GM21526 (cell line): ENCODE measurements around the gene INPP4B.
"Not testable (repeated sequence)": the region's sequence is repeated elsewhere in the genome, so short reads cannot be mapped to it uniquely, and the experiment has no call there.

Experiments used
- ATAC-seq: cut with Tn5 transposase; IDR thresholded peaks from one replicate; pipeline ENCODE4 v1.9.1; 2021; ENCODE audit warnings: moderate library complexity; ENCODE audit not compliant: unreplicated experiment, low FRiP score

The INPP4B gene

GRCh38 chr4:142551517-142552305, 294.4 kb downstream of the INPP4B start:
- ATAC-seq = no peak

GRCh38 chr4:142550965-142551364, 295.1 kb downstream of the INPP4B start:
- ATAC-seq = no peak

- no peak for ATAC-seq
Measured at GRCh38 chr4:142549726-142550463, 296.2 kb downstream of the INPP4B start.

- ATAC-seq = no peak
Measured at GRCh38 chr4:142549248-142549647, 296.9 kb downstream of the INPP4B start.

- no peak for ATAC-seq
Measured at GRCh38 chr4:142548491-142548890, 297.6 kb downstream of the INPP4B start.

- no peak for ATAC-seq
Measured at GRCh38 chr4:142547974-142548373, 298.1 kb downstream of the INPP4B start.

GRCh38 chr4:142544594-142544993, 301.5 kb downstream of the INPP4B start:
- ATAC-seq = no peak

- ATAC-seq = no peak
Measured at GRCh38 chr4:142544039-142544438, 302.1 kb downstream of the INPP4B start.

GRCh38 chr4:142540483-142540804, 305.7 kb downstream of the INPP4B start:
- no peak for ATAC-seq

GRCh38 chr4:142539796-142540482, 306.2 kb downstream of the INPP4B start:
- ATAC-seq = no peak

GRCh38 chr4:142535009-142535408, 311.1 kb downstream of the INPP4B start:
- ATAC-seq = no peak

- no peak for ATAC-seq
Measured at GRCh38 chr4:142532054-142532453, 314.0 kb downstream of the INPP4B start.

- no peak for ATAC-seq
Measured at GRCh38 chr4:142530728-142531127, 315.4 kb downstream of the INPP4B start.

- ATAC-seq = no peak
Measured at GRCh38 chr4:142528433-142528832, 317.7 kb downstream of the INPP4B start.

- ATAC-seq = no peak
Measured at GRCh38 chr4:142523111-142523510, 323.0 kb downstream of the INPP4B start.

- ATAC-seq = no peak
Measured at GRCh38 chr4:142519342-142519741, 326.8 kb downstream of the INPP4B start.

GRCh38 chr4:142516686-142517526, 329.2 kb downstream of the INPP4B start:
- ATAC-seq = no peak

GRCh38 chr4:142512161-142512560, 333.9 kb downstream of the INPP4B start:
- ATAC-seq = no peak

- ATAC-seq = no peak
Measured at GRCh38 chr4:142509881-142510280, 336.2 kb downstream of the INPP4B start.

- ATAC-seq = not testable (repeated sequence)
Measured at GRCh38 chr4:142509381-142509780, 336.7 kb downstream of the INPP4B start.

GRCh38 chr4:142500966-142501365, 345.1 kb downstream of the INPP4B start:
- ATAC-seq = no peak
